Stimulated activated CD8-positive, alpha-beta memory T cell treated with anti-CD3 and anti-CD28 coated beads, Interleukin-12 subunit alpha, Interleukin-12 subunit beta, amount 100 ng/mL, for 1 hour (primary cell): ENCODE data around the gene P3H4.
"Not testable (repeated sequence)": the region's sequence is repeated elsewhere in the genome, so short reads cannot be mapped to it uniquely, and the experiment has no call there.

ENCODE experiments used
- DNase-seq: peaks from one replicate; pipeline ENCODE4 v3.0.0-alpha.2; 2020; ENCODE audit warnings: low read depth

The P3H4 gene

GRCh38 chr17:41811549-41812380, at the start of gene P3H4:
TSS of gene P3H4 (minus strand) at chr17:41811949. CDS start at chr17:41811915, 34 bp downstream.
- DNase-seq, result peak; percentile 42

- no peak for DNase-seq
These were observed 48.6 kb upstream of the P3H4 start for GRCh38 chr17:41860254-41860931.

DNA sequence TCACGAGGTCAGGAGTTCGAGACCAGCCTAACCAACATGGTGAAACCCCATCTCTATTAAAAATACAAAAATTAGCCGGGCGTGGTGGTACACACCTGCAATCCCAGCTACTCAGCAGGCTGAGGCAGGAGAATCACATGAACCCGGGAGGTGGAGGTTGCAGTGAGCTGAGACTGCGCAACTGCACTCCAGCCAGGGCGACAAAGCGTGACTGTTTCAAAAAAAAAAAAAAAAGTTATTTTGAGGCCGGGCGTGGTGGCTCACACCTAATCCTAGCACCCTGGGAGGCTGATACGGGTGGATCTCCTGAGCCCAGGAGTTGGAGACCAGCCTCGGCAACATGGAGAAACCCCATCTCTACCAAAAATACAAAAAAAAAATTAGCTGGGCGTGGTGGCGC, 39.6 kb upstream of the P3H4 start:
- DNase-seq, result not testable (repeated sequence)

DNA sequence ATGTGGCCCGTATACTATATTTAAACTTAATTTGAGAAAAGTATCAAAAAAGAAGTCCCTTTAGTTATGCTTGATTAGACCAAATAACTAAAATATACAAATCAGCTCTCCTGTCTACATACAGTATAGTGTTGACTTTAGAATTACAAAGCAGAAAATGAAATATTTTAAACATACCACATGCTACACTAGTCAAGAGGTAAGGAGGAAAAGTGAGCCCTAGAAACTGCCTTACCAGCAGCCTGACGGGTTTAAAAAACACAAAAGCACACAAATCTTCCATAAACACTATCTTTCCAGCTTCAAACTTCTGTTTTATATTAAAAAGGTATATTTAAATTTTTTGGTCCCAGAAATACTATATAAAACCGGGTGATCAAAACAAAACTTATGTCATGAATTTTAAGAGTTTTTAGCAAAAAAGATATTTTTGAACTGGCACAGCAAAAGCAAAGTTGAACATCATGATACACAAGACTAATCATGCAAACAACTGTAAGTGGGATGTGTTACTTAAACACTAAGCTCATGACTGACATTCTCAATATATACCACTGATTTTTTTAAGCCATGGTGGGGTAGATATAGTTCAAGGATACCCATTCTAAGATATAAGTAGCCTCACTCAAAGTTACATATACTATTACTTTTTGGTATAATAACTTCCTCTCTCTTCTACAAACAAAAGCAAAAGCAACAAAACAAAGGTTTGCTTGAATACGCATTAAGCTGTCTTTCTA, 37.7 kb upstream of the P3H4 start:
- DNase-seq, result no peak

DNA sequence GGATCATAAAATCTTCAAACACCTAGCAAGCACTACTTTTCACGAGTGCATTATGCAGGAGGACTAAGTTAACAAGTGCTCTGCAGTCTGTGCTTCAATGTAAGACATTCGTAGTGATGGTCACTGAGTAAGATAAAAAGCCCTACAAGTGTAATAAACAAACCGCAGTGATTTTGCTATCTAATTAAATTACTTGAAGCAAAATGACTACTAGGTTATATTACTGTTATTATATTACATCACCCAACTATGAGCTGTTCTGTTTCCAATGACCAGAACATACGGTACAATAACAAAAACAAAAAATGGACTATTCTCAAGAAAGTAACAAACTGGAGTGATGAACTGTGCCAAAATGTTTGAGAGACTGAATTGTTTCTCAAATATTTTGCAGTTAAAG, 37.0 kb upstream of the P3H4 start:
- no peak for DNase-seq

DNA sequence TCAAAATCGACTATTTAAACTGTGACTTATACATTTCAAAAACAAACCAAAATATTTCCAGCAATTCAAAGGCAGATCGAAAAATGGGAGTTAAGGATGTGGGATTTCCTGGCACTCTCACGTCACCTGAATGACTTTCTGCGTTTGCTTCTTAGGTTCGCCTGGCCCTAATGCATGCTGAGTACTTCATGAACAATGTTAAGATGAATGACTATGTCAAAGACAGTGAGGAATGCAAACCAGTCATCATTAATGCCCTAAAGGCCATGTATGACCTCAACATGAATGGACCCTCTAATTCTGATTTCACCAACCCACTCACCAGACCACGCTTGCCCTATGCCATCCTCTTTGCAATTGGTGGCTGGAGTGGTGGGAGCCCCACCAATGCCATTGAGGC, 33.2 kb upstream of the P3H4 start:
- DNase-seq, result no peak

GRCh38 chr17:41840781-41841180, 29.0 kb upstream of the P3H4 start:
- not testable (repeated sequence) for DNase-seq

DNA sequence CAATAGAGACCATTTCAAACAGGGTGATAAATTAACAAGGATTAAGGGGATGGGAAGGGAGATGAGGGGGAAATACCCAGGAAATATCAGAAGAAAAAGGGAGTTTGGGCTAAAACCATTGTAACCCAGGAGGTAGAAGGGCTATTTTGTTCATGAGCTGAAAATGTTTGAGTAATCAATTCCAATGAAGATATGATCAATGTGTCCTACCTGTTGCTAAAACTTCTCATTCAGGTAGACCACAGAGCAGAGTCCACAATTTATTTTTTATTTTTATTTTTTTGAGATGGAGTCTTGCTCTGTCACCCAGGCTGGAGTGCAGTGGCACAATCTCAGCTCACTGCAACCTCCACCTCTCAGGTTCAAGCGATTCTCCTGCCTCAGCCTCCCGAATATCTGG, 27.7 kb upstream of the P3H4 start:
- DNase-seq, result not testable (repeated sequence)

GRCh38 chr17:41837761-41838538, 26.2 kb upstream of the P3H4 start, which contains the start of gene KLHL10:
TSS of gene KLHL10 (plus strand) at chr17:41837825. CDS start at chr17:41837933, 108 bp downstream.
- DNase-seq, result no peak

GRCh38 chr17:41836550-41837196, 24.9 kb upstream of the P3H4 start:
- DNase-seq, result no peak

GRCh38 chr17:41835800-41836549, 24.2 kb upstream of the P3H4 start, which contains the start of gene NT5C3B:
TSS of gene NT5C3B (minus strand) at chr17:41836232. CDS start at chr17:41836193, 39 bp downstream.
- peak; percentile 29 for DNase-seq

DNA sequence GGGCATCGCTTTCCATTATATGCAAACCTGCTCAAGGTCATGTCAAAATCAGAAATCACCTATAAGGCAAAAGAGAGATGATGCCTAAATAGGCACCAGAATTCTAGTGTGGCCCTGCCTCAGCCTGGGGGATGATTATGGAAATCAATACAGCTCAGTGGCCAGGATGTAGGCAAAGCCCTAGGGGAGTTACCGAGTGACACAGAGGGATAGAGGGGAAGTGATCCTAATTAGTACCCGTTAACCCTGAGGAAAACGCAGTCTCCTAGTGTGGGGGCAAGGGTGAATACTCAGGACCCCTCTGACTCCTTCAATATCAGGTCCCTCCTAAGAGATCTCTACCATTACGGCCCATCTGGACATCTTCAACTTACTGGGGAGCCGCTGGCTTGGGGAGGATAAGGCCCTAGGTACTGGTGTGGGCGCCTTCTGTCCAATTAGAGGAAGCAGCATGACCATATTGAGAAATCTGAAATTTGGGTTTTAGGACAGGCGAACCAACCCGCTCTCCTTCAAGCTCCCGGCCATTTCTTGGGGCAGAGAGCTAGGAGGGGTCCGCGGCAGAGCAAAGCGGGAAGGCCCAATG, 23.6 kb upstream of the P3H4 start:
- no peak for DNase-seq

DNA sequence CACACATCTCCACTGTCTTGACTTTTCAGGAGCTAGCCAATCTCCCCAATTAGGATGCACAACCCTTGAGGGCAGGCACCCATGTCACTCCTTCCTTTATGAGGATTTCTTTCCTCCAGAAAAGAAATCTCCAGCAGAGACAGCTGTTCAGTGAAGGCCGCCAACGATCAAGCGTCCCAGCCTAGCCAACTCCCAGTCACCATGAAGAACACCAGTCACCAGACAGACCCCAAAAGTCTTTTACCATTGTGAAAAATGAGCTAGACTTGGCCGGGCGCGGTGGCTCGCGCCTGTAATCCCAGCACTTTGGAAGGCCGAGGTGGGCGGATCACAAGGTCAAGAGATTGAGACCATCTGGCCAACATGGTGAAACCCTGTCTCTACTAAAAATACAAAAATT, 18.2 kb upstream of the P3H4 start:
- DNase-seq, result not testable (repeated sequence)

DNA sequence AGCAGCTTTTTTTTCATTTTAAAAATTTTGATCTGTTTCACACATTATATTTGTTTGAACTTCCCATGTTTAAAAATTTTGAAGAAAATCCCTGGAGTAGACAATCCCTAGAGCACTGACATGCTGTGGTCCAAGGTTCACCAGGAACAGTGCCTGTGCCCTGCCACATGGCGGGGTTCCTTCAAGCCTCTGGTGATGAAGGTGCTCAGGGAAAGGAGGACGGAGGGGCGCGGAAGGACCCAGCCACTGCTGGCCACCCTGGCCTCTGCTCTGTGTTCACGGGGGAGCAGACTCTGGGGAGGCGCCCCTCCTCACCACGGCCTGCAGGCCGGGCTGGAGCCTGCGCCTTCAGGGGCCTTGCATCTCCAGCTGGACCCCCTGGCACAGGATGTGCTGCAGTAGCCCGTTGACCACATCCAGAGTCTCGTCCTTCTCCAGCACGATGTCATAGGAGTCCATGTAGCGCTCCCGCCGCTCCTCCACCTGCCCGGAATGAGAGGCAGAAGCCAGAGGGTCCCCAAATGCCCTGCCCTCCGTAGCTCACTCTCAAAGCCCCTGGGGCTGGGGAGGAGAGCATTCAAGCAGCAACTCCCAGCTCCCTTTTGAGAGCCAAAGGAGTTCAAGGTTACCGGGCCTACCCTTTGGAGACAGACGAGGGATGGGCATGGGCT, 13.6 kb upstream of the P3H4 start:
- DNase-seq, result no peak

- no peak for DNase-seq
These were observed 12.3 kb upstream of the P3H4 start for GRCh38 chr17:41824086-41824485.

- no peak for DNase-seq
These were observed 11.8 kb upstream of the P3H4 start for GRCh38 chr17:41823580-41823979.

GRCh38 chr17:41823141-41823524, 11.4 kb upstream of the P3H4 start:
- DNase-seq, result no peak

GRCh38 chr17:41822216-41823140, 10.7 kb upstream of the P3H4 start:
- no peak for DNase-seq
